DND-41 (cell line): ENCODE data around the gene TMEM254.

Source experiments
- CTCF ChIP-seq: IDR thresholded peaks from 2 replicates; pipeline ENCODE4 v1.5.1; 2012; ENCODE audit warnings: borderline replicate concordance, low read length, moderate library complexity, mild to moderate bottlenecking; ENCODE audit not compliant: poor library complexity, severe bottlenecking; ENCODE audit errors: extremely low read depth
- EZH2 ChIP-seq: IDR thresholded peaks from 3 replicates; pipeline ENCODE4 v1.6.1; 2012; ENCODE audit warnings: borderline replicate concordance, low read depth, mild to moderate bottlenecking, moderate library complexity, low read length, inconsistent platforms; ENCODE audit not compliant: severe bottlenecking

- TF ChIP-seq CTCF, result no peak
- no peak for TF ChIP-seq EZH2
Measured at GRCh38 chr10:80137920-80138319, 59.5 kb downstream of the TMEM254 start.
